IMR-90 (cell line): ENCODE results near the gene RAB1A.

Experiments used
- CTCF ChIP-seq: conservative IDR thresholded peaks from 2 replicates; pipeline ENCODE4 v1.5.1; 2012; ENCODE audit warnings: mild to moderate bottlenecking, low read depth, low read length, improper control_type of control experiment
- ELK1 ChIP-seq: fragments of 150-350 bp; IDR thresholded peaks from 2 replicates; pipeline ENCODE4 v1.6.1; 2016; ENCODE audit warnings: low read depth, mild to moderate bottlenecking, low read length, moderate library complexity, borderline replicate concordance
- FOS ChIP-seq: fragments of 150-350 bp; IDR thresholded peaks from 2 replicates; pipeline ENCODE4 v1.6.1; 2016; ENCODE audit warnings: low read depth, low read length
- MAFK ChIP-seq: IDR thresholded peaks from 2 replicates; pipeline ENCODE4 v1.6.1; 2012; ENCODE audit warnings: low read depth, low read length, improper control_type of control experiment
- MAZ ChIP-seq: IDR thresholded peaks from 2 replicates; pipeline ENCODE4 v1.6.1; 2012; ENCODE audit warnings: low read depth, mild to moderate bottlenecking, low read length, improper control_type of control experiment, moderate library complexity, borderline replicate concordance
- POLR2A ChIP-seq: IDR thresholded peaks from 2 replicates; pipeline ENCODE4 v1.6.1; 2012; ENCODE audit warnings: mild to moderate bottlenecking, low read depth, low read length
- RAD21 ChIP-seq: IDR thresholded peaks from 2 replicates; pipeline ENCODE4 v1.6.1; 2012; ENCODE audit warnings: low read length, improper control_type of control experiment
- RFX5 ChIP-seq: IDR thresholded peaks from 2 replicates; pipeline ENCODE4 v1.8.0; 2012; ENCODE audit warnings: low read depth, mild to moderate bottlenecking, low read length, moderate library complexity

GRCh38 chr2:65146078-65146477 is 16.2 kb upstream of the RAB1A start:
- no peak for TF ChIP-seq RAD21
- TF ChIP-seq MAFK, result no peak
- no peak for TF ChIP-seq CTCF
- TF ChIP-seq POLR2A, result no peak
- TF ChIP-seq ELK1, result no peak
- no peak for TF ChIP-seq FOS
- TF ChIP-seq MAZ, result no peak
- TF ChIP-seq RFX5, result no peak
